ENCODE results near the gene MED13L.

The MED13L gene

DNA sequence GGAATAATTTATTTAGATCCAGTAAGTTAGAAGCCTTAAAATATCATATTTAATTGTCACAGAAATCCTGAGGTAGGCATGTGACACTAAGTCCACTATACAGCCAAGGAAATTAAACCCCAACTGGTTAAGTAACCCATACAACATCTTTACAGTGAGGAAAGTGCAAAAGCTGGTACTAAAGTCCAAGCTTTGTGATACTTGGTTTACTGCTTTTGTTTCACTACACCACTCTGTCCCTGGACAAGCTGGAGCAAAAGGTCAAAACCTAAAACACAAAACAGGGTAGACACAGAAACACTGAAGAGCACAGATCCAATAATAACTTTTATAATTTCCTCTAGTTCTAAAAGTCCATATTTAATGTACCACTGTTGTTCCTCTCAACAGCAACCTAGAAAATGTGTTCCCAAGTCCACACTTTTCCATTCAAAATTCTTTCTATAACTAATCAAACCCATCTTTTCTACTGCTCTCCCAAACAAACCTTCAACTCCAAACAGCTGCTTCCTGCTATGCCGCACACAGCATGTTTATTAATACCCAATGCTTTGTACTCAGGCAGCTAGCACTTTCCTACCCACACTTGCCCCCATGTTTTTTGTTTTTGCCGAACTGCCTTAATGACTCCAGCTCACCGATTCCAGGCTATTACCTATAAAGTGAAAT lies 90.9 kb downstream of the MED13L start:
- DNase-seq (ENCODE audit: extremely low read depth in 1 of 2, low read depth in 1 of 2) = no peak

DNA sequence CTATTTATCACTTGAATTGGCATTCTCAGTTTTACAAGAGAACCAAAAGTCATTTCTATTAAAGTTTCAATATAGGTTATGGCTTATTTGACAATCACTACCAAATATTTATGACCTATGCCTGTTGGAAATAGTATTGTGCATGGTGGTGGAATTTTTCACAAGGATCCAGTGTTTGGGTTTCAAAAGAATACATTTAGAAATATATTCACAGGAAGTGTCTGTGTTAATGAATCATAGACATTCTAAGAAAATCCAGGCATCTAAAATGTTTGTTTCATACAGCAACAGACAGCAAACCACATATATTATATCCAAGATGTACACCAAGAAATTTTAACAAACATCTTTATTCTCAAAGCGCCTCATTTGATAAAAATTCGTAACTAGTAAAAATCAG lies 92.7 kb downstream of the MED13L start:
- no peak for DNase-seq (ENCODE audit: extremely low read depth in 1 of 2, low read depth in 1 of 2)

DNA sequence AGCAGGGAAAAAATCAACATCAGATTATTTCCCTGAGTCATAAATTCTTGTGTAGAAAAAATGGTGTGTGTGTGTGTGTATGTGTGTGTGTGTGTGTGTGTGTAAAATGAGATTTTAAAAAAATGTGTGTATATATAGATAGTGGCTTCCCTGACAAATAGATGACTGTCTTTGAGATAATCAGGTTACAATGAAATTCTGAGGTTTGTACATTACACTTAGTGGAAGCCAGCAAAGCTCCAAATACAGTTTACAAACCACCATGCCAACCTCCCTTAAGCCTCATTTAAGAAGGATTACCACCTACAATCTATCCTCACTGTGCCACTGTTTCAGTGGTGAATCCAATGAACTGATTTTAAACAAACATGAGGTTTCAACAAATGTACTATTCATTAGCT lies 93.8 kb downstream of the MED13L start:
- DNase-seq (ENCODE audit: extremely low read depth in 1 of 2, low read depth in 1 of 2) = no peak

DNA sequence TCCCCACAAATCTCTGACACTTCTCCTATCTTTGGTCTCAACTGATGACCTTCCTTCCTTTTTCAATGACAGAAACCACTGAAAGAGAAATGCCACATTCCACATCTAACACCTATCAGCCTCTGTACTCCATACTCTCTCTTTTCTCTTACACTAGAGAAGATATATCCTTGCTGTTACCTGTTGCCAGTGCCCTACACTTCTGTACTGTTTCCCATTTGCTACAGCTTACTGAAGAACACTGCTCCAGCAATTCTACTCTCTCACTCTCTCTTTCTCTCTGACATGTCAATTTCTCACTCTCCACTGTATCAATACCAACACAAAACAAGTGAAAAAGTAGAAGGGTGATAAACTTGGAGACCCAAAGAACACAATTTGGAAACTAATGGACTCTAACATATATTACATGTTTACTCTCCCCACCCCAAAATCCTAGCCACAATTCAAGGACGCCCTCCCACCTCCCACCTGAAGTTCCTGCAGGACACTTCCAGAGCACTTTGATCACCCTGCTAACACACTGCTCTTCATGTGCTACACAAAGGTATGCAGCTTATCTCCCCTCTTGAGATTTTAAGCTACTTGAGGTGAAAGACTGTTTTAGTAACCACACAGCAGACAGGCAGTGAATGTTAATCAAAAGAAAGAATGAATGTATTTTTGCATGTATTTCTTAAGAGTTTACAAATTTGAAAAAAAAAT lies 95.0 kb downstream of the MED13L start:
- DNase-seq (ENCODE audit: extremely low read depth in 1 of 2, low read depth in 1 of 2) = no peak

DNA sequence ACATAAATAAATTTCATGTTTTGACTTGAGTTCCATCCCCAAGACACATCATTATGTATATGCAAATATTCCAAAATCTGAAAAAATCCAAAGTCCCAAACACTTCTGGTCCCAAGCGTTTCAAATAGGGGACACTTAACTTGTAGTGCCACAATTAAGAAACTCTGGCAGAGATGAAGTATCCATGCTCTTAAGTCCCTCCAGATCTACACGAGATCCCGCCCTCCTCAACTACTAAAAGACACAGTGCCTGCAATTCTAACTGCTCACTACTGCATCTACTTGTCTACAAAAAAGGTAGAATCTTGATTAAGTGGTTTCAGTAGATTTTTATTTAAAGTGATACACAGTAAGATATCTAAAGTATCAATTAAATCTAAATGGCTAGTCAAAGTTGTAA lies 97.0 kb downstream of the MED13L start:
- no peak for DNase-seq (ENCODE audit: extremely low read depth in 1 of 2, low read depth in 1 of 2)

DNA sequence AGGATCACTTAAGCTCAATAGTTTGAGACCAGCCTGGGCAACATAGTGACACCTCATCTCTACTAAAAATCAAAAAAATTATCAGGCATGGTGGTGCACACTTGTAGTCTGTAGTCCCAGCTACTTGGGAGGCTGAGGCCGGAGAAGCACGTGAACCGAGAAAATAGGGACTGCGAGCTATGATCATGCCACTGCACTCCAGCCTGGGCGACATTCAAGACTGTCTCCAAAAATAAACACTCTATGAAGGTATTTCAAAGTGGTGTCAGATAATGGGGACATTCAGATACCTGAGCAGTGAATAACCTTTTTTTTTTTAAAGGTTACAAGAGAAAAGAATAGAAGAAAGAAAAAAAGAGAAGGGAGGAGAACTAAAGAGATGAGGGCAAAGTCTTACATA lies 98.1 kb downstream of the MED13L start:
- DNase-seq (ENCODE audit: extremely low read depth in 1 of 2, low read depth in 1 of 2) = no peak

DNA sequence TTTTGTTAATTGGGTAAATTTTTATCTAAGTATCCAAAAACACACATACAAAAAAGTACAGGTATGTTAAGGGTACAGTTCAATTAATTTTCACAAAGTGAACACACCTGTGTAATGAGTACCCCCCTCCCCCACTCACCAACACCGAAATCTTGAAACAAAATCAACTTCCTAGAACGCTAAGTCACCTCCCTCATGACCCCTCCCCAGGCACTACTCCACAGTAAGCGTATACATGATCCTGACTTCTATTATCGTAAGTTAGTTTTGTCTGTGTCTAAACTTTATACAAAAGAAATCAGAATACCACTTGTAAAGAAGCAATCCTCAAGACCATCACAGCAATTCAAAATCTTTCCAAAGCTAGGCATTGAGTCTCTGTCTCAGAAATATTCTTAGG lies 100.5 kb downstream of the MED13L start:
- DNase-seq (ENCODE audit: extremely low read depth in 1 of 2, low read depth in 1 of 2) = no peak

DNA sequence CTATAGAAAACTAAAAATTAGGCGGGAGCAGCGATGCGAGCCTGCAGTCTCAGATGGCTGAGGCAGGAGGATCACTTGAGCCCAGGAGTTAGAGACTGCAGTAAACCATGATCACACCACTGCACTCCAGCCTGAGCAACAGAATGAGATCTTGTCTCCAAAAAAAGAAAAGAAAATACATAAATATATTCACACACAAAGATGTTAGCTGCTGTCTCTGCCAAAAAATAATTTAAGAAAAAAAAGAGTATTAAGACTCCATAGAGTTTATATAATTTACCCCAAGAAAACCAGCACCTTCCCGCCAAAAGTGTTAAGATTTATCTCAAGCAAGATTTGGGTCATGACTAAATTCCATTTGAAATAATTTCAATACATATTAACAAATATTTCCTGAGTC lies 102.6 kb downstream of the MED13L start:
- no peak for DNase-seq (ENCODE audit: extremely low read depth in 1 of 2, low read depth in 1 of 2)

DNA sequence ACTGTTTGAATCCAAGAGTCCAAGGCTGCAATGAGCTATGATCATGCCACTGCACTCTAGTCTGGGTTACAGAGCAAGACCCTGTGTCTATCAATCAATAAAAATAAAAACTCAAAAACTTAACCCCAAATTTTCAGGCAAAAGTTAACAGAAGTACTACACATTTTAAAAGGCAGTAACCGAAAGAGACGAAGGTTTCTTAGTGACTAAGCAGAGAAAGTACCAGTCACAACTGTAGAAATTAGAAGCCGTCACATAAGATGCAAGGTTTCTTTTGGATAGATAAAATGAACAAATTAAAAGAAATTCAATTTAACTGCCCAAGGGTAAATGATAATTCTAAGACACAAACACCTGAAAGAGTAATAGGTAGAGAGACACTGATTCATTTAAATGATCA lies 103.5 kb downstream of the MED13L start:
- DNase-seq (ENCODE audit: extremely low read depth in 1 of 2, low read depth in 1 of 2) = no peak

DNA sequence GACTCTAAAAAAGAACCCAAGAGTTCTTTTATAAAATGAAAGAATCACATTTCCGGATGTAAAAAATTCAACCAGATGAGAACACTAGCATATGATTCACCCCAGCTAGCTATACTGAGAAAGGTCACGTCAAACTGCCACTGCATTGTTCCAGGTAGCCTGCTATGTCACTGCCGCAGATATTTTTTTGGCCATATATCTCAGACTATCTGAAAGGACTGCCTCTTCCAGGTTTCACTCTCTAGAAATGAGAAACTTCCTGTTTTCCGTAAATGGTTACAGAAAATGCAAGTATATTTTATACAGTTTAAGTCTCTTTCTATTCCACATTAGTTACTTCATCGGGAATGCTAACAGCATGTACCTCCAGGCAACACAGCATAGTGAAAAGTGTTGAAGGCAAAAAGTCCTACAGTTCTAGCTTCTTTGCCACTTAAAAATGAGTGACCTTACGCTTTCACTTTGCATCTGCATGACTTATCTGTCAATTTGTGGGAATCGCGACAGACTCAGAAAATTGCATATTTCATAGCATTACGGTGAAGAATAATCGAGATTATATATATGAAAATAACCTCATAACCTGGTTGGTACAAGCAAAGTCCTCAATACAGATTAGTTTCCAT lies 105.2 kb downstream of the MED13L start:
- no peak for DNase-seq (ENCODE audit: extremely low read depth in 1 of 2, low read depth in 1 of 2)

DNA sequence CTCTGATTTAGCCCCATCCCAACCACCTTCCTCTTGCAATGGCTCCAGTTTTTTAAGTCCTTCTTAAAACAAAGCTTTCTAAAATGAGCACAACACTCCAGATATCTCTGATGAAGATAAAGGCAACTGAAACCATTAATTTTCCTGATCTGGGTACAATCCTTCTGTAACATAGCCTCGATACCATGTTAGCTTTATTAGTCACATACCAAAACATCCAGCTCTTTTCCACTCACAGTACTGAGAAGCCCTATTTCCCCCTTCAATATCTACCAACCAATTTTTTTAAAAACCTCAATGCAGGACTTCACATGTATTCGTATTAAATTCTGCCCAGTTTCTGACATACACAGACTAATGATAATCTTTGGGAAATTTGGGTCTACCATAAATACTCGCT lies 105.9 kb downstream of the MED13L start:
- DNase-seq (ENCODE audit: extremely low read depth in 1 of 2, low read depth in 1 of 2) = no peak

DNA sequence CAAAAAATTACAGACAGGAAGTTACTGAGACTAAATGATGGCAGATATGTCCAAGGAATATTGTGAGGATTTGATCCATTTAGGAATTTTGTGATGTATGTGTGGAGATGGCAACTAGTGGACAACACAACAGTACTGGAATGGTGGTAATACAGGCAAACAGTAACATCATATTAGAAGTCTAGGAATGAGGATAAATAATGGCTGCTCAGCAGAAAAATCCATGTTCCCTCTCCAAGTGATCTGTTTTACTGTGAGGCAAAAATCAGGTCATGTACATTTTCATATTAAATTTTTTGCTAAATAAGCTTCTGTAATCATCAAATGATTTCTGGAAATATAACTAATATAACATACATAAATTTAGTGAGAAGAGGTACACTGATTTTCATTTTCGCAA lies 108.4 kb downstream of the MED13L start:
- no peak for DNase-seq (ENCODE audit: extremely low read depth in 1 of 2, low read depth in 1 of 2)

DNA sequence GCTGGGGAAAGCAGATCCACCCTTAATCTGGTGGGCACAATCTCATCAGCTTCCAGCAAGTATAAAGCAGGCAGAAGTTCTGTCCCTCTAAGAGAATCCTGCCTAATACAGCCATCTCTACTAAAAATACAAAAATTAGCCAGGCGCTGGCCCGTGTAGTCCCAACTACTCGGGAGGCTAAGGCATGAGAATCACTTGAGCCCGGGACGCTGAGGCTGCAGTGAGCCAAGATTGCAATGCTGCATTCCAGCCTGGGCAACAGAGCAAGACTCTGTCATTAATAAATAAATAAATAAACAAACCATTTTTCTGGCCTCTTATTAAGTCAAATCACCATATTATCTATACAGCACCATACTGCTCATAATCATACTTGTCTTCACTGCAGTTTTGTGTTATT lies 111.2 kb downstream of the MED13L start:
- no peak for DNase-seq (ENCODE audit: extremely low read depth in 1 of 2, low read depth in 1 of 2)

DNA sequence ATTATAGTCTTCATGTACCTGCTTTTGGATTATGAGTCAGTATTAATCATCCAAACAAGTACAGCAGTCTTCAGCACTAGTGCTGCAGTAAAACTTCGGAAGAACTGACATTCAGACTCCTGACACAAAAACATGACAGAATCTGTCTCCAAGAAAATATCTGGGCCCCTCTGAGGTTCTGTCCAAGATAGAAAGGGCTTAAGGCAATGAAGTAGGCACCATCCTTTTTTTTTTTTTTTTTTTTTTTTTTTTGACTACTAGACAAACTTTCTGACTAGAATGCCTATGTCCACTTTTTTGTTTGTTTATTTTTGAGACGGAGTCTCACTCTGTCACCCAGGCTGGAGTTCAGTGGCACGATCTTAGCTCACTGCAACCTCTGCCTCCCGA lies 112.5 kb downstream of the MED13L start:
- DNase-seq (ENCODE audit: extremely low read depth in 1 of 2, low read depth in 1 of 2) = no peak

DNA sequence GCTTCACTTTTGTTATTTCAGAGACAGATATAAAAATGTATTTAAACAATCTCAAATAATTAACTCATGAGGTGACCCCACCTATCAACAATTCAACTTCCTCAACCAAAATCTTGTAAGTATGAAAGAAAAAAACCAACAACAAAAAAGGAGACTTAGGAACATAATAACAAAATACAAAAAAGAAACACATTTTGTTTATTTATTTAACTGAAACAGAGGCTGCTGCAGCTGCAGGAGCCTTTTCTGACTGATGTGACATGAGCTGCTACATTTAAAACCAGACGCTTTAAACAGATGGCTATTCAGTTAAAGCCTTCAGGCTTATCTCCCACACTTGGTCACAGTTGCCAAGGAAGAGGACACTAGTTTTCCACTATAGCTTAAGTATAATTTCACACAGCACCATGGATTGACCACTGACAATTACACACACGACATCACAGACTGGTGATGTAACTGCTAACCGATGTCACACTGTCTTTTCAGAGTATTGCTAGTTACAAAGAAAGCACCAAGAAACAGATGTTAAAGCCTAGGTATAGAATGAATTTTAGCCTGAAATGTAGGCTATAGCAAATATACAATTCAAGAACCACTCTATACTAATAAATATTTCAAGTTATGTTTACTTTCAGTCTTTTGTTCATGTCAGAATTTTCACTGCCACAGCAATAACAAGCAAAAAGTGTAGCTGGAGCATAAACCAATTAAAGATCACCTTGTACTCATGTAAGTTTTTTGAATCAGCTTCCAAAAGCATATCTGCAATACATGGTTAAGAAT lies 113.0 kb downstream of the MED13L start:
- DNase-seq (ENCODE audit: extremely low read depth in 1 of 2, low read depth in 1 of 2) = no peak

DNA sequence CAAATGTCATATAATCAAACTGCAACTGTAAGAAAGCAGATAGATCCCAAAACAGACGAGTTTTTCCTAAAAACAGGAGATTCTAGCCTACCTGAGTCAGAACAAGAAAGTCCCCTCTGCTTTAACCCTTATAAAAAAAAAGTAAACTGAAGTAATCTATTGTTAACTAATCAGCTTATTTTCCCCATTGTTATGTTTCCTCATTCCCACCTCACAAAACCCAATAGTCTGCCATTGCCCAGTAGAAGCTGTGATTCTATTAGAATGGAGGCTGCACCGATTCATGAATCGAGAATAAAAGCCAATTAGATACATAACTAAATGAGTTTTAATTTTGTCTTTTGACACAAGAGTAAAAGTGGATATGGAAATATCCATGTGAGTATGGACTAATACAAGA lies 115.4 kb downstream of the MED13L start:
- DNase-seq (ENCODE audit: extremely low read depth in 1 of 2, low read depth in 1 of 2) = no peak

DNA sequence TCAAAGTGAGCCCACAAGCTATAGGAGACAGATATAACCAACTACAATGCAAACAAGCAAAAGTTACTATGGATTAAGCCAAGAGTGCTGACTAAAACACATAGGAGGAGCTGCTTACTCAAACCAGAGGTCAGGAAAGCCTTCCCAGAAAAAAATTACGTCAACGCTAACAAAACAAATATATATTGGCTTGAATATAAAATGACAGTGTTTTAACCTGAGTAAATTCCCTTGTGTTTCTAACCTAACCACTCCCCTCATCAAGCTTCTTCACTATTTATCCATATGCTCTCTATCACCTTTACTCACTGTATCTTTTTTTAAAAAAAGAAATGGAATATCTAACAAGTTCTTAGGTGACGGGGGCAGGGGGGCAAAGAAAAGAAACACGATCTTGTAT lies 115.9 kb downstream of the MED13L start:
- DNase-seq (ENCODE audit: extremely low read depth in 1 of 2, low read depth in 1 of 2) = no peak

DNA sequence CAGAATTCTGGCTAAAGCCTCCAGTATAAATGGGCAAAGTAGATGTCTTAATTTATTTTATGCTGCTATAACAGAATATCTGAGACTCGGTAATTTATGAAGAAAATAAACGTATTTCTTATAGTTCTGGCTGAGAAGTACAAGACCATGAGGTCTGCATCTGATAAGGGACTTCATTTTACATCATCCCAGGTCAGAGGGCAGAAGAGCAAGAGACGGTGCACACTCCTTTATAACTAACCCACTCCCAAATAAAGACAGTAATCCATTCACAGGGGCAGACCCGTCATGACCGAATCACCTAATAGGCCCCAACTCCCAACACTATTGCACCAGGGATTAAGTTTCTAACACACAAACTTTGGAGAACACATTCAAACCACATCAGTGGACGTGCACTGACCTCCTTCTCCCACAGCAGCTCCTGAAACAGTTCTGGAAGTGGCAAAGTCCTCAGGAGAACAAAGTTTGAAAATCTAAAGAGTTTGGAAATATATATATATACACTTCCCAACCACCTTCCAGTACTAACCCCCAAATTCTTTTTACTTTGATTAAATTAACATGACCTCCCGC lies 116.5 kb downstream of the MED13L start:
- no peak for DNase-seq (ENCODE audit: extremely low read depth in 1 of 2, low read depth in 1 of 2)

DNA sequence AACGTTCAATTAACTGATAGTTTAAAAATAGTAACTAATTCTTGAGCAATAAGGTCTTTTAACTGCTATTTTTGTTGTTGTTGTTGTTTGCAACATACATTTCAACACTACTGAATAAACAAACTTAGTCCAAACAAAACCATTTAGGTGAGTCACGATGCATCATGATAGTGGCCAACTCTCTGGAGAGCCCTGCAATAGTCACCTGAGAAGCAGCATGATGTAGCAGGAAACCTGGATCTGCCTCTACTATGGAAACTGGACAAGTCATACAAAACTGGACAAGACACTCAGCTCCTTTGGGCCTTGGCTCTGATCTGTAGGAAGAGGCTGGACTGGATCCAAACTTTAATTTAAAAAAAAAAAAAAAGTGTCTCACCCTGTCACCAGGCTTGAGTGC lies 117.3 kb downstream of the MED13L start:
- no peak for DNase-seq (ENCODE audit: extremely low read depth in 1 of 2, low read depth in 1 of 2)

DNA sequence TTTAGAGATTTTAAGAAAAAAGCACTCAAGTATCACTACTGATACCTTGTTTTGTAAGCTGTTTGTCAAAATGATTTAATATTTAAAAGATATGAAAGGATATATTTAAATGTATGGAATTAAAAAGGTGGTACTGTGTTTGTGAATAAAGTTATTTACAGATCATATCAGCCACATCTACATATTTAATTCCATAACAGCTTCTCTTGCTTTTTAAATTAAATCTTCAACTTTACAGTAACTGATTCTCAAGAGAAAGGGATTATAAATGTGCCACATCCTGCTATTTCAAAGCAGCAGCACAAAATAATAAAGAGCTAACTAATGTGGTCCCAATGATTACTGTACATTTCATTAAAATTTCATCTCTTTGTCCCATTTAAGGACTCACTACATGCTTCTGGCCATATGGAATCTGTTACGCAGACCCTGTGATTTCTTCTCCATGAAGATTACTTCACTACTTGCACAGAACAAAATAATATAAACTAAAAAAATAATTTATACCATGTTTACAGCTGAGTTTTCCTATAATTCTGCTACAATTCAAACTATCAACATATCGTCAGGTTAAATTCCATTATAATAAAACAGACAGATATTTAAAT lies 117.8 kb downstream of the MED13L start:
- no peak for DNase-seq (ENCODE audit: extremely low read depth in 1 of 2, low read depth in 1 of 2)

DNA sequence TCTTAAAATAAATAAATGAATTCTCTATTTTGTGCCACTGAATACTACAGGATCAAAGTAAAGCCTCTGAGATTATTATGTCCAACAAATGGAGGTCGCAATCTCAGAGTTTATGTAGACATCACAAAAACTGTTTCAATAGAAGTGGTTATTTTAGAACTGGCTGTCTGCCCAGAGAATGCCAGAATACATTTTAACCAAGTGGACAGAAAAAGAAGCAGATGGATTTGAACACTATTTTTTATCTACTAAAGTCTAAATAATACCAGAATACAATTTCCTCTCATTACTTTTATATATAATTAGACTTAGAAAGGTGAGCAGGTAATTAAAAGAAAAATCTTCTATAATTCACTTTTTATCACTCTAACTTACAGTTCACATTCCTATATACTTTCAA lies 118.3 kb downstream of the MED13L start:
- DNase-seq (ENCODE audit: extremely low read depth in 1 of 2, low read depth in 1 of 2) = no peak

All from activated CD8-positive, alpha-beta memory T cell treated with anti-CD3 and anti-CD28 coated beads for 1 hour (primary cell).